IPS DF 4.7 (cell line): ENCODE results near the gene MYL2.
"Not testable (repeated sequence)": the region's sequence is repeated elsewhere in the genome, so short reads cannot be mapped to it uniquely, and the experiment has no call there.

Source experiments
- DNase-seq: peaks from one replicate; pipeline ENCODE4 v3.0.0-alpha.2; 2013; ENCODE audit warnings: low spot score; ENCODE audit errors: extremely low read depth

MYL2 gene

GRCh38 chr12:110920324-110920910 is at the start of gene MYL2:
Gene MYL2, minus strand, starts transcription at chr12:110920579. Its CDS starts 50 bp downstream, at chr12:110920529.
- DNase-seq, result no peak

- no peak for DNase-seq
Observed at GRCh38 chr12:110966081-110966760, 45.8 kb upstream of the MYL2 start.

- DNase-seq, result no peak
Observed at GRCh38 chr12:110965574-110965973, 45.2 kb upstream of the MYL2 start.

- DNase-seq, result no peak
Observed at GRCh38 chr12:110960795-110961194, 40.4 kb upstream of the MYL2 start.

- no peak for DNase-seq
Observed at GRCh38 chr12:110957652-110958051, 37.3 kb upstream of the MYL2 start.

- no peak for DNase-seq
Observed at GRCh38 chr12:110957159-110957558, 36.8 kb upstream of the MYL2 start.

- not testable (repeated sequence) for DNase-seq
Observed at GRCh38 chr12:110950867-110951266, 30.5 kb upstream of the MYL2 start.

GRCh38 chr12:110950466-110950865 is 30.1 kb upstream of the MYL2 start:
- DNase-seq, result not testable (repeated sequence)

- no peak for DNase-seq
Observed at GRCh38 chr12:110948041-110948440, 27.7 kb upstream of the MYL2 start.

GRCh38 chr12:110943373-110943772 is 23.0 kb upstream of the MYL2 start:
- no peak for DNase-seq

- DNase-seq, result no peak
Observed at GRCh38 chr12:110941391-110941790, 21.0 kb upstream of the MYL2 start.

GRCh38 chr12:110940933-110941332 is 20.6 kb upstream of the MYL2 start:
- no peak for DNase-seq

- DNase-seq, result no peak
Observed at GRCh38 chr12:110940296-110940695, 19.9 kb upstream of the MYL2 start.

- DNase-seq, result peak; percentile 95
Observed at GRCh38 chr12:110937104-110937641, 16.8 kb upstream of the MYL2 start.

- no peak for DNase-seq
Observed at GRCh38 chr12:110936367-110937103, 16.2 kb upstream of the MYL2 start.

GRCh38 chr12:110935588-110935987 is 15.2 kb upstream of the MYL2 start:
- no peak for DNase-seq

GRCh38 chr12:110934093-110934852 is 13.9 kb upstream of the MYL2 start:
- DNase-seq, result no peak

- no peak for DNase-seq
Observed at GRCh38 chr12:110933326-110933974, 13.1 kb upstream of the MYL2 start.

- no peak for DNase-seq
Observed at GRCh38 chr12:110932046-110932445, 11.7 kb upstream of the MYL2 start.

GRCh38 chr12:110931315-110931728 is 10.9 kb upstream of the MYL2 start:
- no peak for DNase-seq
